Fibroblast of lung (primary cell): ENCODE results near the gene EBLN2. TPM values are rescaled to one million over a fixed set of nuclear protein-coding genes. Genes with fewer than 3 reads are reported as not detected.

Experiments
- DNase-seq, 2 donors: peaks; one replicate each; pipeline versions ENCODE4 v3.0.0 to v3.0.0-alpha.2; 2010; ENCODE audit warnings: low read depth in 2 of 2
- H2AFZ ChIP-seq: 2 replicates; pipeline ENCODE4 v1.5.1; 2012; ENCODE audit warnings: low read length, control low read depth, inconsistent platforms
- H3K27ac ChIP-seq: 2 replicates; pipeline ENCODE4 v1.5.1; 2011; ENCODE audit warnings: low read length, control low read depth; ENCODE audit not compliant: insufficient read depth
- H3K27me3 ChIP-seq: 2 replicates; pipeline ENCODE4 v1.5.1; 2011; ENCODE audit warnings: mild to moderate bottlenecking, low read length; ENCODE audit not compliant: control insufficient read depth, insufficient read depth
- H3K36me3 ChIP-seq: 2 replicates; pipeline ENCODE4 v1.5.1; 2011; ENCODE audit warnings: low read length; ENCODE audit not compliant: control insufficient read depth, insufficient read depth
- H3K4me1 ChIP-seq: 2 replicates; pipeline ENCODE4 v1.5.1; 2011; ENCODE audit warnings: low read length; ENCODE audit not compliant: control insufficient read depth, insufficient read depth; ENCODE audit errors: extremely low read depth
- H3K4me2 ChIP-seq: 2 replicates; pipeline ENCODE4 v1.5.1; 2011; ENCODE audit warnings: low read length, control low read depth; ENCODE audit not compliant: insufficient read depth; ENCODE audit errors: extremely low read depth
- H3K4me3 ChIP-seq, 4 experiments: fragments of 200-600 bp in 1 of 4; sonication (generic) in 1 of 4; replicated peaks in 1 of 4; 2 replicates each; pipeline ENCODE4 v1.5.1; 2011 to 2016; ENCODE audit warnings: low read length in 4 of 4, low read depth in 3 of 4, mild to moderate bottlenecking in 3 of 4, control low read depth in 2 of 4, inconsistent platforms in 1 of 4, mixed read lengths in 1 of 4; ENCODE audit not compliant: insufficient read depth in 1 of 4; ENCODE audit errors: control extremely low read depth in 1 of 4
- H3K79me2 ChIP-seq: 2 replicates; pipeline ENCODE4 v1.5.1; 2012; ENCODE audit warnings: mild to moderate bottlenecking, low read length, inconsistent platforms; ENCODE audit not compliant: control insufficient read depth, insufficient read depth
- H3K9ac ChIP-seq: 2 replicates; pipeline ENCODE4 v1.5.1; 2011; ENCODE audit warnings: mild to moderate bottlenecking, low read length, control low read depth; ENCODE audit not compliant: insufficient read depth
- H3K9me3 ChIP-seq: 2 replicates; pipeline ENCODE4 v1.5.1; 2012; ENCODE audit warnings: low read depth, low read length; ENCODE audit not compliant: control insufficient read depth, insufficient read depth
- H4K20me1 ChIP-seq: 2 replicates; pipeline ENCODE4 v1.5.1; 2011; ENCODE audit warnings: low read length; ENCODE audit not compliant: control insufficient read depth, insufficient read depth; ENCODE audit errors: extremely low read depth
- CTCF ChIP-seq, 2 donors: IDR thresholded peaks in 1 of 2; conservative IDR thresholded peaks in 1 of 2; 1 replicate in 1 of 2; 2 replicates in 1 of 2; pipeline ENCODE4 v1.5.1; 2011 to 2012; ENCODE audit warnings: low read length in 2 of 2, control low read depth in 1 of 2, inconsistent platforms in 1 of 2, low read depth in 1 of 2, mild to moderate bottlenecking in 1 of 2
- EZH2 ChIP-seq: IDR thresholded peaks from 2 replicates; pipeline ENCODE4 v1.5.1; 2012; ENCODE audit warnings: low read length, control low read depth, mild to moderate bottlenecking; ENCODE audit errors: missing control alignments
- polyA plus RNA-seq, 2 donors: library from polyadenylated mRNA; depleted of rRNA in 1 of 2; stranded (reverse) in 1 of 2; unstranded in 1 of 2; fragments of >200 nt; gene quantifications; 2 replicates each; pipeline ENCODE4 v1.2.1, GENCODE V29; 2011 to 2012; ENCODE audit warnings: missing spikeins in 1 of 2
- total RNA-seq: library from RNA; depleted of rRNA; stranded (reverse); fragments of >200 nt; gene quantifications from 2 replicates; pipeline ENCODE4 v1.2.1, GENCODE V29; 2014

EBLN2 gene
- total and polyA plus RNA-seq, 2 donors (not counting 1 experiment from before 2014, with no cell fraction given): 0.87 to 3.0 TPM

- no peaks in the 10 kb centered on the region for H3K4me1 ChIP-seq
- H3K9ac ChIP-seq: no peak overlapping the region
- TF ChIP-seq CTCF (conservative IDR thresholded peaks at IDR 0.05 in 1 of 2, IDR thresholded peaks at IDR 0.05 in 1 of 2; ENCODE audit: low read depth in 1 of 2, low read length in 2 of 2) (no peak), EZH2 (no peak)
- no peak overlapping the region for H3K4me2 ChIP-seq
- DNase-seq: no peak
- no peaks in the 10 kb centered on the region for H3K79me2 ChIP-seq
- H3K27ac ChIP-seq: no peak overlapping the region
- no peaks in the 10 kb centered on the region for H3K36me3 ChIP-seq
- H3K4me3 ChIP-seq: no peak overlapping the region
- H3K27me3 ChIP-seq: no peaks in the 10 kb centered on the region
- no peaks in the 10 kb centered on the region for H4K20me1 ChIP-seq
- H2AFZ ChIP-seq: no peak overlapping the region
- H3K9me3 ChIP-seq: no peaks in the 10 kb centered on the region
Observed at GRCh38 chr3:73098873-73099272, 37.4 kb downstream of the EBLN2 start.

GRCh38 chr3:73100741-73101559, 39.5 kb downstream of the EBLN2 start:
- no peak overlapping the region for H2AFZ ChIP-seq

GRCh38 chr3:73101881-73102280, 40.4 kb downstream of the EBLN2 start:
- DNase-seq: no peak
- H3K79me2 ChIP-seq: no peaks in the 10 kb centered on the region
- H4K20me1 ChIP-seq: no peaks in the 10 kb centered on the region
- no peak for TF ChIP-seq CTCF (conservative IDR thresholded peaks at IDR 0.05 in 1 of 2, IDR thresholded peaks at IDR 0.05 in 1 of 2; ENCODE audit: low read depth in 1 of 2, low read length in 2 of 2)
- TF ChIP-seq EZH2: no peak
- H3K4me3 ChIP-seq: no peak overlapping the region
- no peak overlapping the region for H3K4me2 ChIP-seq
- H3K27me3 ChIP-seq: no peaks in the 10 kb centered on the region
- H3K9ac ChIP-seq: no peak overlapping the region
- no peaks in the 10 kb centered on the region for H3K36me3 ChIP-seq
- H3K4me1 ChIP-seq: no peaks in the 10 kb centered on the region
- no peak overlapping the region for H3K27ac ChIP-seq
- no peaks in the 10 kb centered on the region for H3K9me3 ChIP-seq
- H2AFZ ChIP-seq: no peak overlapping the region

More at GRCh38 chr3:73100741-73101559, 39.5 kb downstream of the EBLN2 start:
- no peak overlapping the region for H3K4me2 ChIP-seq
- TF ChIP-seq CTCF (conservative IDR thresholded peaks at IDR 0.05 in 1 of 2, IDR thresholded peaks at IDR 0.05 in 1 of 2; ENCODE audit: low read depth in 1 of 2, low read length in 2 of 2) (peak; percentile 94 to 97), EZH2 (no peak)
- H3K27ac ChIP-seq: no peak overlapping the region
- no peaks in the 10 kb centered on the region for H4K20me1 ChIP-seq
- no peaks in the 10 kb centered on the region for H3K36me3 ChIP-seq
- peak; percentile 57 to 78 for DNase-seq
- H3K9ac ChIP-seq: no peak overlapping the region
- no peaks in the 10 kb centered on the region for H3K4me1 ChIP-seq
- no peak overlapping the region for H3K4me3 ChIP-seq
- H3K9me3 ChIP-seq: no peaks in the 10 kb centered on the region
- H3K27me3 ChIP-seq: no peaks in the 10 kb centered on the region
- H3K79me2 ChIP-seq: no peaks in the 10 kb centered on the region
